ENCODE data around the gene GPR143. TPM values are rescaled to one million over a fixed set of nuclear protein-coding genes. Genes with fewer than 3 reads are reported as not detected.

The GPR143 gene
- total RNA-seq, 4 donors from 2014 or later, result 3.6 to 10.6 (median 9.1) TPM

DNA sequence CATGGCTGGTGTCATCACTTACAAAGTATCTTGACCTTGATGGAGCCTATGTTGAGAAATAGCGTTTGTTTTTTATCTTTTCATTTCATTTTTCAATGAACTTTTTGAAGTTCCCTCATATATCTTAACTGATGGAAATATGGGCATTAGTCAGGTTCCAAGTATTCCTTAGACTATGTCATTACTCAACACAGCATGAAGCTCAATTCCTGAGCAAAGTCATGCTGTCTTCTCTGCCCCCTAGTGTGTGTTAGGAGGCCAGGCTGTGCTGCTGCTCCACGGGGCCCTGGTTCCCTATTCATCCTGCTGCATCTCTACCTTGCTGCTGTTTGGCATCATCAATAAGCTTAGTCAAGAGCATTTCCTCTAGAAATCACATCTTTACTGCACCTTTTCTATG, 40.9 kb downstream of the GPR143 start:
- Histone ChIP-seq H3K4me3 (no peak overlapping the region), H3K27ac (no peak overlapping the region), H3K27me3 (no peaks in the 10 kb centered on the region), H3K36me3 (no peaks in the 10 kb centered on the region), H3K9me3 (no peaks in the 10 kb centered on the region), H3K4me1 (no peaks in the 10 kb centered on the region)
- no peak for DNase-seq (ENCODE audit: low spot score in 2 of 2)
- WGBS, result 70% methylated on average over 2 of the region's 2 CpGs
- TF ChIP-seq, protein P1, sequence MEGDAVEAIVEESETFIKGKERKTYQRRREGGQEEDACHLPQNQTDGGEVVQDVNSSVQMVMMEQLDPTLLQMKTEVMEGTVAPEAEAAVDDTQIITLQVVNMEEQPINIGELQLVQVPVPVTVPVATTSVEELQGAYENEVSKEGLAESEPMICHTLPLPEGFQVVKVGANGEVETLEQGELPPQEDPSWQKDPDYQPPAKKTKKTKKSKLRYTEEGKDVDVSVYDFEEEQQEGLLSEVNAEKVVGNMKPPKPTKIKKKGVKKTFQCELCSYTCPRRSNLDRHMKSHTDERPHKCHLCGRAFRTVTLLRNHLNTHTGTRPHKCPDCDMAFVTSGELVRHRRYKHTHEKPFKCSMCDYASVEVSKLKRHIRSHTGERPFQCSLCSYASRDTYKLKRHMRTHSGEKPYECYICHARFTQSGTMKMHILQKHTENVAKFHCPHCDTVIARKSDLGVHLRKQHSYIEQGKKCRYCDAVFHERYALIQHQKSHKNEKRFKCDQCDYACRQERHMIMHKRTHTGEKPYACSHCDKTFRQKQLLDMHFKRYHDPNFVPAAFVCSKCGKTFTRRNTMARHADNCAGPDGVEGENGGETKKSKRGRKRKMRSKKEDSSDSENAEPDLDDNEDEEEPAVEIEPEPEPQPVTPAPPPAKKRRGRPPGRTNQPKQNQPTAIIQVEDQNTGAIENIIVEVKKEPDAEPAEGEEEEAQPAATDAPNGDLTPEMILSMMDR (IDR thresholded peaks at IDR 0.05), result no peak
- TF ChIP-seq POLR2AphosphoS5 (IDR thresholded peaks at IDR 0.05) (no peak), EP300 (IDR thresholded peaks at IDR 0.05) (no peak), POLR2A (IDR thresholded peaks at IDR 0.05) (no peak)

DNA sequence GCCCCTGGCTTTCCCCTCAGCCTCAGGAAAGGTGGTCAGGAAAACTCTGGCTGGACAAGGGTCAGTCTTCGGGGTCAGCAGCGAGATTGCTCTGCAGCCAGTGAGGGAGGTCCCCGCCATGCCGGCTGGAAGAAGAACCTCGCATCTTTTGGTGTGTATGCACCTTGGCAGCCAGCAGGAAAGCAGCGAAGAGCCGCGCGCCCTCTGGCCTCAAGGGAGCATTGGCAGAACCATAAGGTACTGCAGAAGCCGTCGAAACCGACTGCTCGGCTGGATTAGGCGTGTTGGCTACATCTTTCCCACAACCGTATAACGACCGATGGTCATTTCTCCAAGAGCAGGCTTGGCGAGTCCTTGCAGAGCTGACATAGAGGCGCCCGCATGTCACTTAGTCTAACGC, 48.3 kb downstream of the GPR143 start:
- peaks cover 21% of the 10 kb centered on the region for H3K36me3 ChIP-seq
- no peaks in the 10 kb centered on the region for H3K4me1 ChIP-seq
- no peak overlapping the region for H3K4me3 ChIP-seq
- H3K27ac ChIP-seq, result no peak overlapping the region
- TF ChIP-seq POLR2AphosphoS5 (IDR thresholded peaks at IDR 0.05) (no peak), POLR2A (IDR thresholded peaks at IDR 0.05) (no peak), EP300 (IDR thresholded peaks at IDR 0.05) (no peak)
- TF ChIP-seq, protein P1 (IDR thresholded peaks at IDR 0.05), result no peak
- 90% methylated on average over 21 of the region's 21 CpGs for WGBS
- no peak for DNase-seq (ENCODE audit: low spot score in 2 of 2)
- no peaks in the 10 kb centered on the region for H3K9me3 ChIP-seq
- H3K27me3 ChIP-seq, result no peaks in the 10 kb centered on the region

DNA sequence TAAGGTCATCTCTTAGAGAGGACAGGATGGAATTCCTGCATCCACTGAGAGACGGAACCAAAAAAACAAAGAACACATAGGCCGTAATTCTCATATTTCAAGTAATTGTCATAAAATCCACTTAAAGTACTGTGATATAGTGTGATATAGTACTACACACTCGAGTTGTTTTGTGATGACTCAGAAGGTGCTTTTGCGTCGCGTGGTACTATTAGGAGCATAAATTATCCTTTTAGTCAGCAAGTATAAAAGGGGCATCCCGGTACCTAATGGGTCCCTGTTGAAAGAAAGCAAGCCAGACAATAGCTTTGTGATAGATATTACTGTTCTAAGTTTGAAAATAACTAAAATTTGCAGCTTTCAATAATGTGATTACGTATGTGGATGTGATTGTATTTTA, 55.3 kb downstream of the GPR143 start:
- Histone ChIP-seq H3K4me1 (peaks cover 3% of the 10 kb centered on the region), H3K9me3 (no peaks in the 10 kb centered on the region), H3K36me3 (peaks cover 25% of the 10 kb centered on the region), H3K27ac (no peak overlapping the region), H3K27me3 (no peaks in the 10 kb centered on the region), H3K4me3 (no peak overlapping the region)
- 75% methylated on average over 8 of the region's 8 CpGs for WGBS
- no peak for DNase-seq (ENCODE audit: low spot score in 2 of 2)
- TF ChIP-seq, protein P1 (IDR thresholded peaks at IDR 0.05), result no peak
- TF ChIP-seq EP300 (IDR thresholded peaks at IDR 0.05) (no peak), POLR2A (IDR thresholded peaks at IDR 0.05) (no peak), POLR2AphosphoS5 (IDR thresholded peaks at IDR 0.05) (no peak)

DNA sequence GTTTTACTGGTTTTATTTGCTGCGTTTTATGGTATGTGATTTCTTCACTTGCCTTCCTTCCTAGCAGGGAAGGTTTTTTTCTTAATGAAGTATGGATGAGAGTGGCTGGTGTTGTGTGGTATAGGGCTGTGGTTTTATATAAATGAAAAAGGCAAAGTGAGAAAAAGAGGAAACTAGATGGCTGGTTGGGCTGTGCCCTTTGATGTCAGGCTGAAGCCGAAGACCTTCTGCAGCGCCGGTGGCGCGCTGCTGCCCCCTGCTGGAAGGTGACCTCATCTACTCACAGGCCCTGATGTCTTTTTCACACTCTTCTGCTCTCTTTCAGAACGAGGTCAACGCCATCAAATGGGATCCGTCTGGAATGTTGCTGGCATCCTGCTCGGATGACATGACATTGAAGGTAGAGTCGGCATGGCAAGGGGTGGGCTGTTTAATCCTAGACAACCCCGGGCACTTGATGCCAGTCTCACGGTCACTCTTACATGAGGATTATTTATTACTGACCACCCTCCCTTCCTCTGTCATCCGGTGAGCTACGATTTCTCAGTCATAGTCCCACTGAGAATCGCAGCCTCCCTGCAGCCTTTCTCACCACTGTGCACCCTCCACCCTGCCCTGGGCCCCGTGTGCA, 56.6 kb downstream of the GPR143 start:
- no peaks in the 10 kb centered on the region for H3K27me3 ChIP-seq
- 30% methylated on average over 15 of the region's 17 CpGs for WGBS
- peak in 1 of 2 donors; percentile 73 for DNase-seq (ENCODE audit: low spot score in 2 of 2)
- peaks cover 20% of the 10 kb centered on the region for H3K36me3 ChIP-seq
- H3K9me3 ChIP-seq, result no peaks in the 10 kb centered on the region
- H3K4me3 ChIP-seq, result no peak overlapping the region
- TF ChIP-seq EP300 (IDR thresholded peaks at IDR 0.05) (no peak), POLR2A (IDR thresholded peaks at IDR 0.05) (no peak), POLR2AphosphoS5 (IDR thresholded peaks at IDR 0.05) (no peak)
- TF ChIP-seq, protein P1 (IDR thresholded peaks at IDR 0.05), result peak; percentile 56 to 67
- H3K4me1 ChIP-seq, result peaks cover 3% of the 10 kb centered on the region
- H3K27ac ChIP-seq, result no peak overlapping the region

DNA sequence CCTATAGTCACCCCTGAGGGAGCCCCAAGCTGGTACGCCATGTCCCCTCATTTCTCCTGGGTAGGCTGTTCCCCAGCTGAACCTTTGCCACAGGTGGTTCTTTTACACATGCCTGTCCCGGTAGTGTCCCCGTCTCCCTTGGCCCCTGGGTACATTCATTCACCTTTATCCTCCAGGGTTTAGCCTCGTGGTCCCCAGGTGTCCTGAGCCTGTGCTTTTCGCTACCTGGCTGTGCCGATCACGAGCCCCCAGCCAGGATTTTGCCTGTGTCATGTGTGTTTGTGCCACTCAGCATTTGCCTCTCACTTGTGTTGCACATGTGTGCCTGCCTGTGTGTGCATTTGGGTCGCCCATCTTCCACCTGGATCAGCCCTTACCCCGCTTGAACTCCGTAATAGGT, 57.6 kb downstream of the GPR143 start:
- DNase-seq (ENCODE audit: low spot score in 2 of 2), result no peak
- Histone ChIP-seq H3K27me3 (no peaks in the 10 kb centered on the region), H3K9me3 (no peaks in the 10 kb centered on the region), H3K36me3 (peaks cover 20% of the 10 kb centered on the region), H3K4me3 (no peak overlapping the region), H3K27ac (no peak overlapping the region), H3K4me1 (peaks cover 3% of the 10 kb centered on the region)
- TF ChIP-seq, protein P1 (IDR thresholded peaks at IDR 0.05), result no peak
- TF ChIP-seq POLR2A (IDR thresholded peaks at IDR 0.05), result no peak
- no peak for TF ChIP-seq POLR2AphosphoS5 (IDR thresholded peaks at IDR 0.05)
- no peak for TF ChIP-seq EP300 (IDR thresholded peaks at IDR 0.05)
- whole genome bisulfite sequencing, result 87% methylated on average over 10 of the region's 10 CpGs
